Endothelial cell of umbilical vein (primary cell): Measurements from ENCODE around the gene PDXDC1. TPM values are rescaled to one million over a fixed set of nuclear protein-coding genes. Genes with fewer than 3 reads are reported as not detected.

ENCODE experiments used
- BruUV-seq: library from RNA; stranded (reverse); fragments of 400-500 nt; replicated peaks from 2 replicates; lab custom pipeline; 2021; lab: Mats Ljungman, UMichigan
- CTCF ChIA-PET: fragments of 300-600, 350-600 bp; sonication (Branson Sonifier 250); formaldehyde crosslinking; loops from one replicate; lab custom pipeline; 2021; ENCODE audit warnings: antibody characterized with exemption, inconsistent platforms; lab: Charles Lee
- POLR2A ChIA-PET: fragments of 300-600, 350-600 bp; sonication (Branson Sonifier 250); formaldehyde crosslinking; loops from one replicate; lab custom pipeline; 2021; ENCODE audit warnings: antibody characterized with exemption, inconsistent platforms; lab: Charles Lee
- DNase-seq: peaks from one replicate; pipeline ENCODE4 v3.0.0-alpha.2; 2011; ENCODE audit warnings: low read depth, low spot score
- FAIRE-seq: peaks from 2 replicates; lab custom pipeline; 2011; peaks lifted over from hg19 to GRCh38; lab: Jason Lieb, UNC
- H2AFZ ChIP-seq: 2 replicates; pipeline ENCODE4 v1.6.0; 2012; ENCODE audit warnings: low read depth, low read length, control low read depth, inconsistent platforms
- H3K27ac ChIP-seq: 2 replicates; pipeline ENCODE4 v1.5.1; 2011; ENCODE audit warnings: low read depth, mild to moderate bottlenecking, control low read depth, low read length, moderate library complexity; ENCODE audit not compliant: insufficient read depth
- H3K27me3 ChIP-seq, 2 experiments: 2 replicates each; pipeline versions ENCODE4 v1.6.0 to v1.6.1; 2011; ENCODE audit warnings: low read length in 2 of 2, mixed read lengths in 1 of 2; ENCODE audit not compliant: control insufficient read depth in 2 of 2, insufficient read depth in 2 of 2
- H3K36me3 ChIP-seq, 2 experiments: 2 replicates in 1 of 2; 3 replicates in 1 of 2; pipeline ENCODE4 v1.5.1; 2011; ENCODE audit warnings: low read length in 2 of 2, mild to moderate bottlenecking in 1 of 2, moderate library complexity in 1 of 2; ENCODE audit not compliant: control insufficient read depth in 2 of 2, insufficient read depth in 2 of 2; ENCODE audit errors: extremely low read depth in 1 of 2
- H3K4me1 ChIP-seq: 3 replicates; pipeline ENCODE4 v1.5.1; 2011; ENCODE audit warnings: mild to moderate bottlenecking, low read length; ENCODE audit not compliant: control insufficient read depth, insufficient read depth; ENCODE audit errors: extremely low read depth
- H3K4me2 ChIP-seq: 2 replicates; pipeline ENCODE4 v1.6.1; 2011; ENCODE audit warnings: low read length, control low read depth, mixed read lengths; ENCODE audit not compliant: insufficient read depth
- H3K4me3 ChIP-seq, 3 experiments: fragments of 200-600 bp in 1 of 3; sonication (generic), shearing (Covaris generic) in 1 of 3; replicated peaks in 1 of 3; 2 replicates each; pipeline ENCODE4 v1.5.1; 2011 to 2016; ENCODE audit warnings: control low read depth in 3 of 3, low read length in 3 of 3, mild to moderate bottlenecking in 2 of 3, inconsistent platforms in 1 of 3, low read depth in 1 of 3, moderate library complexity in 1 of 3; ENCODE audit not compliant: insufficient read depth in 1 of 3
- H3K79me2 ChIP-seq: 2 replicates; pipeline ENCODE4 v1.6.0; 2012; ENCODE audit warnings: low read length, inconsistent platforms; ENCODE audit not compliant: control insufficient read depth, insufficient read depth
- H3K9ac ChIP-seq: replicated peaks from 2 replicates; pipeline ENCODE3; 2011; ENCODE audit warnings: low read length, control low read depth; ENCODE audit not compliant: insufficient read depth; ENCODE audit errors: extremely low read depth
- H3K9me1 ChIP-seq: replicated peaks from 3 replicates; pipeline ENCODE4 v1.6.0; 2011; ENCODE audit warnings: mild to moderate bottlenecking, low read length; ENCODE audit not compliant: control insufficient read depth, insufficient read depth; ENCODE audit errors: extremely low read depth
- H3K9me3 ChIP-seq: replicated peaks from 2 replicates; pipeline ENCODE4 v1.5.1; 2012; ENCODE audit warnings: low read length, inconsistent platforms; ENCODE audit not compliant: control insufficient read depth, insufficient read depth
- H4K20me1 ChIP-seq: replicated peaks from 2 replicates; pipeline ENCODE3; 2011; ENCODE audit warnings: mild to moderate bottlenecking, low read length; ENCODE audit not compliant: control insufficient read depth, insufficient read depth; ENCODE audit errors: extremely low read depth
- CTCF ChIP-seq, 2 donors: IDR thresholded peaks; 1 replicate in 1 of 2; 2 replicates in 1 of 2; pipeline ENCODE4 v1.5.1; 2011; ENCODE audit warnings: low read length in 2 of 2, mild to moderate bottlenecking in 2 of 2, moderate library complexity in 2 of 2, control low read depth in 1 of 2, inconsistent platforms in 1 of 2, low read depth in 1 of 2; ENCODE audit not compliant: insufficient read depth in 1 of 2; ENCODE audit errors: extremely low read depth in 1 of 2
- EZH2 ChIP-seq: IDR thresholded peaks from 2 replicates; pipeline ENCODE4 v1.6.1; 2012; ENCODE audit warnings: borderline replicate concordance, low read depth, mild to moderate bottlenecking, moderate library complexity, low read length, inconsistent platforms; ENCODE audit not compliant: severe bottlenecking
- FOS ChIP-seq: IDR thresholded peaks from 2 replicates; pipeline ENCODE4 v1.6.1; 2011; ENCODE audit warnings: mild to moderate bottlenecking, low read length, moderate library complexity, borderline replicate concordance; ENCODE audit not compliant: insufficient read depth
- GATA2 ChIP-seq: IDR thresholded peaks from 2 replicates; pipeline ENCODE4 v1.7.0; 2011; ENCODE audit warnings: low read depth, mild to moderate bottlenecking, moderate library complexity, mixed read lengths, low read length; ENCODE audit not compliant: insufficient read length, insufficient read depth
- JUN ChIP-seq: IDR thresholded peaks from 2 replicates; pipeline ENCODE4 v1.6.1; 2011; ENCODE audit warnings: borderline replicate concordance, low read depth; ENCODE audit not compliant: insufficient read length, insufficient read depth
- MAX ChIP-seq: IDR thresholded peaks from 2 replicates; pipeline ENCODE4 v1.6.1; 2011; ENCODE audit not compliant: insufficient read depth, insufficient read length
- MYC ChIP-seq: IDR thresholded peaks from one replicate; pipeline ENCODE4 v1.6.1; 2011; ENCODE audit warnings: mild to moderate bottlenecking, low read depth, low read length
- POLR2A ChIP-seq: IDR thresholded peaks from 2 replicates; pipeline ENCODE4 v1.6.1; 2012; ENCODE audit warnings: low read depth, mild to moderate bottlenecking, control low read depth, low read length
- POLR2AphosphoS5 ChIP-seq: IDR thresholded peaks from 2 replicates; pipeline ENCODE4 v1.6.1; 2012; ENCODE audit warnings: low read depth, mild to moderate bottlenecking, control low read depth, low read length, moderate library complexity; ENCODE audit not compliant: insufficient read depth
- dilution Hi-C: fragments of 300-500 bp; cut with MboI; formaldehyde crosslinking; loops from one replicate; pipeline ENCODE4 v1.15.0; 2019; ENCODE audit warnings: low sequenced_read_pairs; ENCODE audit not compliant: extremely low pct_ligation_motif_present
- intact Hi-C: fragments of 100-400 bp; cut with micrococcal nuclease; formaldehyde crosslinking; loops from one replicate; pipeline ENCODE4 v1.10.0; 2022
- polyA plus RNA-seq, 4 experiments: library from polyadenylated mRNA; depleted of rRNA in 3 of 4; stranded (reverse) in 3 of 4; unstranded in 1 of 4; fragments of >200 nt; gene quantifications; 2 replicates each; pipeline versions ENCODE4 v1.2.1 to v1.2.3, GENCODE V29; 2011 to 2012; ENCODE audit warnings: missing spikeins in 1 of 4
- total RNA-seq: library from RNA; stranded (reverse); gene quantifications from 2 replicates; pipeline ENCODE4 v1.2.3, GENCODE V29; 2021

The PDXDC1 gene
- total and polyA plus RNA-seq, 2 donors (not counting 3 experiments of a cell fraction or from before 2014, with no cell fraction given), result 44.6 to 78.9 TPM

GRCh38 chr16:15031586-15031985 lies 56.8 kb downstream of the PDXDC1 start:
- peaks cover 6 to 47% of the 10 kb centered on the region in 2 experiments for H3K36me3 ChIP-seq

More at GRCh38 chr16:15031586-15031985, 56.8 kb downstream of the PDXDC1 start:
- Histone ChIP-seq H4K20me1 (no peaks in the 10 kb centered on the region), H3K4me1 (peaks cover 33% of the 10 kb centered on the region), H3K4me3 (no peak overlapping the region), H3K27me3 (no peaks in the 10 kb centered on the region), H3K9me1 (no peaks in the 10 kb centered on the region), H3K9ac (no peak overlapping the region), H3K4me2 (no peak overlapping the region), H3K27ac (no peak overlapping the region), H3K79me2 (no peaks in the 10 kb centered on the region), H3K9me3 (no peaks in the 10 kb centered on the region), H2AFZ (no peak overlapping the region)
- no peak for FAIRE-seq
- POLR2A ChIA-PET, result no interaction called here
- intact Hi-C loops (no loop called here), dilution Hi-C loops (no loop called here)
- CTCF ChIA-PET, result no interaction called here
- BruUV-seq, result no TSS peak
- TF ChIP-seq POLR2A (no peak), MYC (no peak), CTCF (IDR thresholded peaks at IDR 0.05; ENCODE audit: extremely low read depth in 1 of 2, insufficient read depth in 1 of 2, low read depth in 1 of 2, low read length in 2 of 2) (no peak), JUN (no peak), POLR2AphosphoS5 (no peak), EZH2 (no peak), MAX (no peak), FOS (no peak), GATA2 (no peak)
- no peak for DNase-seq
